ENCODE results near the gene DEAF1. TPM values are rescaled to one million over a fixed set of nuclear protein-coding genes. Genes with fewer than 3 reads are reported as not detected.

The DEAF1 gene
- total and polyA plus RNA-seq, 9 of the 15 experiments (the other 6 are each of a cell fraction or from before 2014, with no cell fraction given), result 2.0 to 69.1 (median 26.8) TPM

DNA sequence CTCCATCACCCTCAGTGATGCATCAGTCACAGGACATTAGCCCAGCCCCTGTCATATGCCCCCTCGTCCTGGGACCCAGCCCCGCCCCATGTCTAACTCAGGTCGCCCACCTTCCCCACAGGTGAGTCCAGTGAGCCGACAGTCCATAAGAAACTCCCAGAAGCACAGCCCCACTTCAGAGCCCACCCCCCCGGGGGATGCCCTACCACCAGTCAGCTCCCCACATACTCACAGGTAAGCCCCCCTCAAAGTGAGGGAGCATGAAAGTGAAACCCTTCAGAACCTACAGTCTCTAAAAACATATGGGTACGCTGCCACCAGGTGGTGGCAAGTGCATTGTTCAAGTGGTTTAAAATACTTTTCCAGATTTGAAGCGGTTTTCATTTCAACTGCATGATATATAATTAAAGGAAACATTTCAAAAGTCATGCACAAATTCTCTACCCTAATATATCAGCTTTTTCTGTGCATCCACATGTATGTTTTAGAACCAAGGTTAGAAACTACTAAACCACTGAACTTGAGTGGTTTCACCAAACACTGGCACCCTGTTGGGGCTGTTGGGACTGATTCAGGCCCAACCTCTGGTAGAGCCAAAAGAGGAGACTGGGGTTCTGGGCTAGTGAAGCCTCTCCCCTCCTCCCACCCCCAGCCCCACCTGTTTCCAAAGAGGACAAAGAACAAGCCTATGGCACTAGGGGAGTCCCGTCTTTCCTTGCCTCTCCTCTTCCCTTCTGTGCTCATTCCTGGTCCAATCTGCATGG is 28.3 kb upstream of the DEAF1 start:
- CTCF ChIA-PET (ENCODE audit: low intra/inter-chr PET ratio), result interaction anchor here (0.7 to 2.9 kb wide), 3 partner anchors 25 to 60 kb away, joined by 4 to 16 read pairs (median 10); partner anchors contain the start of gene TMEM80
- H3K27me3 ChIP-seq (ENCODE audit: control insufficient read depth in 2 of 2, insufficient read depth in 2 of 2, low read length in 2 of 2), result no peaks in the 10 kb centered on the region; a peak in 1 of 5 replicates
- TF ChIP-seq ZNF280B (CRISPR knock-in tag; IDR thresholded peaks at IDR 0.05) (no peak), ADNP (tag; IDR thresholded peaks at IDR 0.05) (no peak), SMC3 (conservative IDR thresholded peaks at IDR 0.05; ENCODE audit: insufficient read depth, low read depth, low read length) (peak; percentile 59; the same call in 1 of the 2 replicates)
- TF ChIP-seq, protein P1, sequence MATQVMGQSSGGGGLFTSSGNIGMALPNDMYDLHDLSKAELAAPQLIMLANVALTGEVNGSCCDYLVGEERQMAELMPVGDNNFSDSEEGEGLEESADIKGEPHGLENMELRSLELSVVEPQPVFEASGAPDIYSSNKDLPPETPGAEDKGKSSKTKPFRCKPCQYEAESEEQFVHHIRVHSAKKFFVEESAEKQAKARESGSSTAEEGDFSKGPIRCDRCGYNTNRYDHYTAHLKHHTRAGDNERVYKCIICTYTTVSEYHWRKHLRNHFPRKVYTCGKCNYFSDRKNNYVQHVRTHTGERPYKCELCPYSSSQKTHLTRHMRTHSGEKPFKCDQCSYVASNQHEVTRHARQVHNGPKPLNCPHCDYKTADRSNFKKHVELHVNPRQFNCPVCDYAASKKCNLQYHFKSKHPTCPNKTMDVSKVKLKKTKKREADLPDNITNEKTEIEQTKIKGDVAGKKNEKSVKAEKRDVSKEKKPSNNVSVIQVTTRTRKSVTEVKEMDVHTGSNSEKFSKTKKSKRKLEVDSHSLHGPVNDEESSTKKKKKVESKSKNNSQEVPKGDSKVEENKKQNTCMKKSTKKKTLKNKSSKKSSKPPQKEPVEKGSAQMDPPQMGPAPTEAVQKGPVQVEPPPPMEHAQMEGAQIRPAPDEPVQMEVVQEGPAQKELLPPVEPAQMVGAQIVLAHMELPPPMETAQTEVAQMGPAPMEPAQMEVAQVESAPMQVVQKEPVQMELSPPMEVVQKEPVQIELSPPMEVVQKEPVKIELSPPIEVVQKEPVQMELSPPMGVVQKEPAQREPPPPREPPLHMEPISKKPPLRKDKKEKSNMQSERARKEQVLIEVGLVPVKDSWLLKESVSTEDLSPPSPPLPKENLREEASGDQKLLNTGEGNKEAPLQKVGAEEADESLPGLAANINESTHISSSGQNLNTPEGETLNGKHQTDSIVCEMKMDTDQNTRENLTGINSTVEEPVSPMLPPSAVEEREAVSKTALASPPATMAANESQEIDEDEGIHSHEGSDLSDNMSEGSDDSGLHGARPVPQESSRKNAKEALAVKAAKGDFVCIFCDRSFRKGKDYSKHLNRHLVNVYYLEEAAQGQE (IDR thresholded peaks at IDR 0.05; ENCODE audit: borderline replicate concordance), result peak; percentile 63
- TF ChIP-seq, protein P1 (CRISPR knock-in tag; IDR thresholded peaks at IDR 0.05; ENCODE audit: low read depth), result no peak
- TF ChIP-seq, protein P2, sequence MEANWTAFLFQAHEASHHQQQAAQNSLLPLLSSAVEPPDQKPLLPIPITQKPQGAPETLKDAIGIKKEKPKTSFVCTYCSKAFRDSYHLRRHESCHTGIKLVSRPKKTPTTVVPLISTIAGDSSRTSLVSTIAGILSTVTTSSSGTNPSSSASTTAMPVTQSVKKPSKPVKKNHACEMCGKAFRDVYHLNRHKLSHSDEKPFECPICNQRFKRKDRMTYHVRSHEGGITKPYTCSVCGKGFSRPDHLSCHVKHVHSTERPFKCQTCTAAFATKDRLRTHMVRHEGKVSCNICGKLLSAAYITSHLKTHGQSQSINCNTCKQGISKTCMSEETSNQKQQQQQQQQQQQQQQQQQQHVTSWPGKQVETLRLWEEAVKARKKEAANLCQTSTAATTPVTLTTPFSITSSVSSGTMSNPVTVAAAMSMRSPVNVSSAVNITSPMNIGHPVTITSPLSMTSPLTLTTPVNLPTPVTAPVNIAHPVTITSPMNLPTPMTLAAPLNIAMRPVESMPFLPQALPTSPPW (CRISPR knock-in tag; IDR thresholded peaks at IDR 0.05), result peak; percentile 24; the same call in 1 of the 2 replicates

More for the DNA sequence above, 28.3 kb upstream of the DEAF1 start:
- intact Hi-C loops (cut with micrococcal nuclease) (loop anchor here (2.0 kb wide), 2 partner anchors 27 to 61 kb away; no protein-coding TSS in a partner anchor), in situ Hi-C loops (cut with MboI) (no loop called here)
- WGBS (ENCODE audit: insufficient coverage, low coverage, missing lambda C conversion rate), result 33% methylated on average over 7 of the region's 8 CpGs
- Histone ChIP-seq H3K9me1 (ENCODE audit: control insufficient read depth, insufficient read depth, low read length) (no peaks in the 10 kb centered on the region), H3K9me3 (replicated peaks; ENCODE audit: control insufficient read depth, insufficient read depth, low read depth, low read length) (no peaks in the 10 kb centered on the region), H3K79me2 (ENCODE audit: control insufficient read depth, insufficient read depth, low read length) (no peaks in the 10 kb centered on the region; the same call in 1 of the 3 replicates), H2AFZ (ENCODE audit: low read depth, low read length) (no peak overlapping the region), H3K4me3 (no peak overlapping the region), H3K9ac (ENCODE audit: insufficient read depth in 1 of 2, low read depth in 2 of 2, low read length in 2 of 2) (no peak overlapping the region), H3K36me3 (ENCODE audit: control insufficient read depth, insufficient read depth, low read length) (no peaks in the 10 kb centered on the region), H3K4me2 (ENCODE audit: insufficient read depth, low read length) (no peak overlapping the region), H3K27ac (ENCODE audit: extremely low read depth, low read depth, low read length) (no peak overlapping the region), H4K20me1 (replicated peaks; ENCODE audit: control insufficient read depth, insufficient read depth, low read length) (no peaks in the 10 kb centered on the region; the same call in 1 of the 2 replicates), H3K4me1 (replicated peaks in 1 of 2; ENCODE audit: control insufficient read depth in 2 of 2, insufficient read depth in 2 of 2, low read length in 2 of 2) (peaks cover 32 to 85% of the 10 kb centered on the region in 2 experiments)
- POLR2A ChIA-PET, result interaction anchor here (0.5 to 1.5 kb wide), 2 partner anchors 24 to 743 kb away, joined by 3 to 5 read pairs; partner anchors contain the start of gene TALDO1
- peak; percentile 92 for FAIRE-seq
- BruUV-seq (replicated peaks), result no TSS peak
- ATAC-seq, result no peak
- DNase-seq (ENCODE audit: extremely low read depth in 1 of 4, low spot score in 3 of 4), result peak in 2 of 4 experiments; percentile 41 to 71
